HG03280 (cell line): Measurements from ENCODE around the gene FOXP3.
A peak's percentile ranks its signal among the peaks of the same experiment; 100 is the strongest.

Experiments used
- ATAC-seq: cut with Tn5 transposase; IDR thresholded peaks from one replicate; pipeline ENCODE4 v1.9.1; 2021; ENCODE audit warnings: mild to moderate bottlenecking, moderate library complexity; ENCODE audit not compliant: unreplicated experiment

FOXP3 gene

DNA sequence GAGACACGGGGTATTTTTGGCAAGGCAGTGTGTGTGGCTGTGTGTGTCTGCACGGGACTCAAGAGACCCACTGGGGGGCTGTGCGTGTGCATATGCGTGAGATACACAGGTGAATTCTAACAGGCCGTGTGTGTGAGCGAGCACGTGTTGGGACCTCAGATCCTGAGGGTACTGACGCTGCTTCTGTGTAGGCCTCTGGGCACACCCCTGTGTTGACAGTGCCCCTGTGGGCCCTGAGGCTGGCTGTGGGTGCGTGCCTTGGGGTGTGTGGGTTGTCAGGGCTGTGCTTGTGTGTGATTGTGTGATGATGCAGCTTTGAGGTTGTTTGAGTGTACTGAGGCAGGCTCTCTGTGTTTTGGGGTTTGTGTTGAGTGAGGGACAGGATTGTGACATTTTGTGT, 13.9 kb downstream of the FOXP3 start:
- no peak for ATAC-seq

DNA sequence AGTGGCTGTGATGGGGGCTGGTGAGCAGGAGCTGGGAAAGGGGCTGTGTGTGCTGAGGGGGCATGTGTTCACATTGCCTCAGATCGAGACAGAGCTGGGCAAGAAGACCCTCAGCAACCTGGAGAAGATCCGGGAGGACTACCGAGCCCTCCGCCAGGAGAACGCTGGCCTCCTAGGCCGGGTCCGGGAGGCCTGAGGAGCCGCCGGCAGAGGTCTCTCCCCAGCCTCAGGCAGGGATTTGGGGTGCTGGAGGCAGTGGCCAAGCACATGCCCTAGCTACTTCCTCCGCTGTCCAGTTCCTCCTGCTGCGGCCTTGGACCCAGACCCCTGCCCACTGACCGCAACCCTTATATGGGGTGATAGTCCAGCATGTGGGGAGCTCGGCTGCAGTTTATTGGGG, 14.4 kb downstream of the FOXP3 start:
- ATAC-seq, result no peak

DNA sequence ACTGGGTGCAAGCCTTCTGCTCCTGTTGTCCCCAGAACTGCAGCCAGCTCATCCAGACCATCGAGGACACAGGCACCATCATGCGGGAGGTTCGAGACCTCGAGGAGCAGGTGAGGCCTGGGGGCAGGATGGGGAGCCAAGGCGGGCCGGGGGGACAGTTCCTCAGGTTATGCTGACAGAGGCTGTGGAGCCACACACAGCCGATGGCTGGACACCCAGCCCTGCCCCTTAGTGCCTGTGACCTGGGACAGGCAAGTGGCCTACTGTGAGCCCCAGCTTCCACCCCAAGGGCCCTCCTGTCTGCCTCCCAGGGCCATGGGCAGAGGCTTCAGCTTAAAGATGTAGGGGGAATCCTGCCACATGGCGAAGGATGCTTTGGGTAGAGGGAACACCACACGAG, 14.9 kb downstream of the FOXP3 start:
- ATAC-seq, result no peak

DNA sequence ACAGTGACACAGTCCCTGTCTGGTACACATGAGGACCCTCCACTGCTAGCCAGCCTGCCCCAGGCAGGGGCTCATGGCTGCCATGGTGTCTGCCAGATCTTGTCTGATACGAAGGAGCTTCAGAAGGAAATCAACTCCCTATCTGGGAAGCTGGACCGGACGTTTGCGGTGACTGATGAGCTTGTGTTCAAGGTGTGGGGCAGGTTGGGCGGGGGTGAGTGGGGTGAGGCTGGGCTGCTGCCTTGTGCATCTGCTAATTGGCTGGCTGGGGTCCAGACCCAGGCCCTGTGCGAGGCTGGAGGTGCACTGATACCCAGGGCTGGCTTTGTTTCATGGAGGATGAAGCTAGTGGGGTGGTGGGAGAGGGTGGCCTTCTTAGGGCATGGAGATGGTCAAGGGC, 15.4 kb downstream of the FOXP3 start:
- ATAC-seq, result no peak

DNA sequence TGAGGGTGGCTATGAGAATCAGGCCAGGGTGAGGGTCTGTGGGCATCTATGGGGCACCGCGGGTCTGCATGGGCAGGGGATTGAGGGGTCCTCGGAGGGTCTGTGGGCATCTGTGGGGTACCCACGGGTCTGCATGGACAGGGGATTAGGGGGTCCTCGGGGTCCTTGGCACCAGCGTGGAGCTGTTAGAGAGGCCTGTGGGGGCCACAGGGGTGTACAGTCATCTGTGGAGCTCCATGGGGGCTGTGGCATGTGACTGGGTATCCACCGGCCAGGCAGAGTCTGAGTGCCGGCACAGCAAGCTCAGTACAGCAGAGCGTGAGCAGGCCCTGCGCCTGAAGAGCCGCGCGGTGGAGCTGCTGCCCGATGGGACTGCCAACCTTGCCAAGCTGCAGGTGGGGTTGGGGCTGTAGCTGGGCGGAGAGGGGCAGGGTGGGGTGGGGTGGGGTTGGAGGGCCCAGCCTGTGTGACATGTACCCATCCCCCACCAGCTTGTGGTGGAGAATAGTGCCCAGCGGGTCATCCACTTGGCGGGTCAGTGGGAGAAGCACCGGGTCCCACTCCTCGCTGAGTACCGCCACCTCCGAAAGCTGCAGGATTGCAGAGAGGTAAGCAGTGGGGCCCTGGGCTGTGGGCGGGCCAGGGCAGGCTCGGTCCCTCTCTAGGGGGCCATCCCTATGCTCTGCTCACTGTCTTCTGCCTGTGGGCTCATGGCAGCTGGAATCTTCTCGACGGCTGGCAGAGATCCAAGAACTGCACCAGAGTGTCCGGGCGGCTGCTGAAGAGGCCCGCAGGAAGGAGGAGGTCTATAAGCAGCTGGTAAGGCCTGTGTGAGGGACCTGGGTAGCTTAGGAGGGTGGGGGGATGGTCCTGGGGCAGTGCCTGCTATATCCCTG, 16.3 kb downstream of the FOXP3 start:
- no peak for ATAC-seq

DNA sequence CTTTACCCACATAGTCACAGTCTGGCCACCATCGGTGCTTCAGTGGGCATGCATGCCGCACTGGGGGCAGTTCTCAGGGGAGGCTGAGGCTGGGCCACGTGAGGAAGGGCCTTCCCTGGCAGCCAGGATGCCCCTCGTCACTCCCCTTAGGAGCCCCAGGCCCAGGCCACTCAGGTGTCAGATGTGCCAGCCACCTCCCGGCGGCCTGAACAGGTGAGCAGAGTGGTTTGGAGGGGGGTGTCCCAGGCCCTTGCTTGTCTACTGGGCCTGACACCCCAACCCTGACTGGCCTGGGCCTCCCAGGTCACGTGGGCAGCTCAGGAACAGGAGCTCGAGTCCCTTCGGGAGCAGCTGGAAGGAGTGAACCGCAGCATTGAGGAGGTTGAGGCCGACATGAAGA, 17.2 kb downstream of the FOXP3 start:
- ATAC-seq, result no peak

DNA sequence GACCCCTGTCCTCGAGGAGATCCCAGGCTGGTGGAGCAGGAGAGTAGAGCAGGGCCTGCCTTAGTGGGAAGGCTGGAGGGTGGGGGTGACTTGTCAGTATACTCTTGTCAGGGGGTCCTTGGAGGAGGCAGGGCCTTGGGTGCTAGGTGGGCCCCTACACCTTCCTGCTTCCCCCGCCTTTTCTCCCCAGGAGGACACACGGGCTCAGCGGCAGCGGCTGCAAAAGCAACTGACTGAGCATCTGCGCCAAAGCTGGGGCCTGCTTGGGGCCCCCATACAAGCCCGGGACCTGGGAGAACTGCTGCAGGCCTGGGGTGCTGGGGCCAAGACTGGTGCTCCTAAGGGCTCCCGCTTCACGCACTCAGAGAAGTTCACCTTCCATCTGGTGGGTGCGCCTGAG, 18.0 kb downstream of the FOXP3 start:
- ATAC-seq, result no peak

DNA sequence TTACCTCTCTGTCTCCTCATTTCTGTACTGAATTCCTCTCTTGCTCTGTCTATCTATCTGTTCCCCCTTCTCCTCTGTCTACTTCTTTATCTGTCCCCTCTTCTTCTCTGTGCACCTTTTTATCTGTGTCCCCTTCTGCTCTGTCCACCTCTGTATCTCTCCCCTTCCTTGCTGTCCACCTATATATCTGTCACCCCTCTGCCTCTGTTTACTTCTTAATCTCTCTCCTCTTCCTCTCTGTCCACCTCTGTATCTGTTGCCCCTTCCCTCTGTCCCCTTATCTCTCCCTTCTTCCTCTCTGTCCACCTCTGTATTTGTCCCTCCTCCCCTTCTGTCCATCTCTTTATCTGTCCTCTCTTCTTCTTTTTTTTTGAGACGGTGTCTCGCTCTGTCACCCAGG, 20.3 kb downstream of the FOXP3 start:
- no peak for ATAC-seq

DNA sequence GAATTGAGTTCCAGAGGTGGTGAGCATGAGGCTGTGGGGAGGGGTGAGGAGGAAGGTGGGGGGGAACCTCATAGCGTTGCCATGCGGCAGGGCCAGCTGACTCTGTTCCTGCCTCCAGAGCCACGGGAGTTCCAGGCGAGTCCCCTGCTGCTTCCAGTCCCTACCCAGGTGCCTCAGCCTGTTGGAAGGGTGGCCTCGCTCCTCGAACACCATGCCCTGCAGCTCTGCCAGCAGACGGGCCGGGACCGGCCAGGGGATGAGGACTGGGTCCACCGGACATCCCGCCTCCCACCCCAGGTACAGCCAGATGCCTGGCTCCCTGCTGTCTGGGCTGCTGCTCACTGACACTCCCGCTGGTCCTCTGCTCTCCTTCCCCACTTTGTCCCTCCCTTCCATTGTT, 21.3 kb downstream of the FOXP3 start:
- no peak for ATAC-seq

DNA sequence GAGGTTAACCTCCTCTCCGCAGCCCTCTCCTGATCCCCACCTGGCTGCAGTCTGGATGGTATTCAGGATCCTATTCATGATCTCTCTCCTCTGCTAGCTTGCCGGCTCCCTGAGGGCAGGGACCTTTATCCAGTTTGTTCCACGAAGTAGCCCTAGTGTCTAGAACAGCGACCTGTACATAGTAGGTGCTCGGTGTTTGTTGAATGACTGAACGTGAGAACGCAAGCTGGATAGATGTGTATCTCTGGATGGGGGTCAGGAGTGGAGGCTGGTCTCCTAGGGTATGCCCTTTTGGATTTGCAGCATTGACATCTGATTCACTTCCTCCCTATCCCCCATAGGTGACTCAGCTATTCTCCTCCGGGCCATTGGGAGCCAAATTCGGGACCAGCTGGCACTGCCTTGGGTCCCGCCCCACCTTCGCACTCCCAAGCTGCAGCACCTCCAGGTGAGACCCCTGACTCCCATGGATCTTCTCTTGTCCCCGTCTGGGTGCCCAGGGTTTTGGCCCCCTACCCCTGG, 21.9 kb downstream of the FOXP3 start:
- no peak for ATAC-seq

DNA sequence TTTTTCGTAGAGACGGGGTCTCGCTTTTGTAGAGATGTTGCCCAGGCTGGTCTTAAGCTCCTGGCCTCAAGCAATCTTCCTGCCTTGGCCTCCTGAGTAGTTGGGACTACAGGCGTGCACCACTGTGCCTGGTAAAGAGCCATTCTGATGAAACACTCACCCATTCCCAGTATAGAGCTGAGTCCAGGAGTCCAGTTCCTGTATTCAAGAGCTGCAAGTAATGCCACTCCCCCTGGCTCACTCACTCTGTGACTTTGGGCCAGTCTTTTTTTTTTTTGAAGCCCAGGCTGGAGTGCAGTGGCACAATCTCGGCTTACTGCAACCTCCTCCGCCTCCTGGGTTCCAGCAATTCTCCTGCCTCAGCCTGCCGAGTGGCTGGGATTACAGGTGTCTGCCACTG, 25.8 kb downstream of the FOXP3 start:
- ATAC-seq, result no peak

DNA sequence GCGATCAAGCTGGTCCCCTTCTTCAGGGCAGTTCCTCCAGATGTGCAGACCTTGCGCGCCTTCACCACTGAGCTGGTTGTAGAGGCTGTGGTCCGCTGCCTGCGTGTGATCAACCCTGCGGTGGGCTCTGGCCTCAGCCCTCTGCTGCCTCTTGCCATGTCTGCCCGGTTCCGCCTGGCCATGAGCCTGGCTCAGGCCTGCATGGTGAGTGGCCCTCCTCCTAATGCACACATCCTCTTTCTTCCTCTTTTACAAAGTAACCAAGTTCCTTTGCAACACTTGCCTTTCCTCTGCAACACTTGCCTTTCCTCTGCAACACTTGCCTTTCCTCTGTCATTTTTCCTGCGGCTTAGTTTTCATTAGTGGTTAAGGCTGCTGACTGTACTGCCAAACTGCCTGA, 27.4 kb downstream of the FOXP3 start:
- ATAC-seq, result no peak

DNA sequence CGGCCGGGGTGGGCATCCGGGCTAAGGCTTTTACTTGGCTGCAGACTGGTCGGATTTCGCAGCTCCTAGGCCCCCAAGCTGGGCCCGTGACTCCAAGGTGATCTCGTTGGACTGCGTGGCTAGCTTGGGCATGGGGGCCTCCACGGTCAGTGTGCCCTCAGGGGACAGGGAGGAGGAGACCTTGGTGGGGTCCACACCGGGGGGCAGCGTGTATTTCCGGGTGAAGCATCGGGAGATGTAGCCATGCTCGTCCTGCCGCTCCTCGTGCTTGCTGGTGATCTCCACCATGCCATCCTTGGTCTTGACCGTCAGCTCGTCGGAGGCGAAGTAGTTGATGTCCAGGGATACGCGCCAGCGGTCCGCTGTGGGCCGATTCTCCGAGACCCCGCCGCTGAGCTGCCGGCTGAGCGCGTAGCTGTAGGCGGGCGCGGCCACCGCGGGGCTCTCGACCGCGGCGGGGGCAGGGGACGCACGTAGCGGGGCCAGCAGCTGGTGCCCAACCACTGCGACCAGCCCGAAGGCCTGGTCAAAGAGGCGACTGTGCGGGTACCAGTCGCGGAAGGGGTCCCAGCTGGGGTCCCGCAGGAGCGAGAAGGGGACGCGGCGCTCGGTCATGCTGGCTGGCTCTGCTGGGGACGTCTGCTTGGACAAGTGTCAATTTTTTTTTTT, 30.5 kb downstream of the FOXP3 start:
- ATAC-seq, result no peak

DNA sequence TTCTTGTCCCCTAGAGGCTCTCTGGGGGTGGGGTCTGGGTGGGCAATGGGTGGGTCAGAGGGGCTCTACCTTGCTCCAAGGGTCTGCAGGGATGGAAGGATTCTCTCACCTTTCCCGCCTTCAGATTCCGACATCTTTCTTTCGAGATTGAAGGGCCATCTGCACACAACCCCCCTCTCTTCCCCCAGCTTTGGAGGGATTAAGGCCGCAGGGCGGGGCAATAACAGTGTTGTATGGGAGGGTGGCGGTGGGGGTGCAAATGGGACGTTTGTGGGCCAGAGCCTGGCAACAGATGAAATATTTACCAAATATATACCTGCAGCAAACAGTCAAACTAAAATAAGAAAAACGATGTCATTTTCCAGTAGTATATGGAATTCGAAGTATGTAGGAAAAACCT, 31.3 kb downstream of the FOXP3 start, which contains the start of gene CACNA1F:
TSS of gene CACNA1F (minus strand) at position 165 of the 400 bp plus-strand sequence. CDS start at position 134, 31 bp downstream.
- ATAC-seq, result no peak

DNA sequence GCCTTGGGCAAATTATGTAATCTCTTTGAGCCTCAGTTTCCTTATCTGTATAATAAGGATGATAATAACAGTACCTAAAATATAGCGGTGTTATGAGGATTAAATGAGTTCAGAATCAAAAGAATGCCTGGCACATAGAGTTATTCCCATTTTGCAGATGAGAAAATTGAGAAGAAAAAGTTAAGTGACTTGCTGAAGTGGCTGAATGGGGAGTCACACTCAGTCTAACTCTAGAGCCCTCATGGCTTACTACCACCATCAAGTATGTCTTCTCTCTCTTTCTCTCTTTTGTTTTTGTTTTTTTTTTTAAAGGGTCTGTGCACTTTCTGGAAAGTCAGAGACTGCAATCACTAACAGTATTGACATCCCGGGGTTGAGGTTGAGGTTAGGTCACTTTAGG, 32.0 kb downstream of the FOXP3 start:
- no peak for ATAC-seq

DNA sequence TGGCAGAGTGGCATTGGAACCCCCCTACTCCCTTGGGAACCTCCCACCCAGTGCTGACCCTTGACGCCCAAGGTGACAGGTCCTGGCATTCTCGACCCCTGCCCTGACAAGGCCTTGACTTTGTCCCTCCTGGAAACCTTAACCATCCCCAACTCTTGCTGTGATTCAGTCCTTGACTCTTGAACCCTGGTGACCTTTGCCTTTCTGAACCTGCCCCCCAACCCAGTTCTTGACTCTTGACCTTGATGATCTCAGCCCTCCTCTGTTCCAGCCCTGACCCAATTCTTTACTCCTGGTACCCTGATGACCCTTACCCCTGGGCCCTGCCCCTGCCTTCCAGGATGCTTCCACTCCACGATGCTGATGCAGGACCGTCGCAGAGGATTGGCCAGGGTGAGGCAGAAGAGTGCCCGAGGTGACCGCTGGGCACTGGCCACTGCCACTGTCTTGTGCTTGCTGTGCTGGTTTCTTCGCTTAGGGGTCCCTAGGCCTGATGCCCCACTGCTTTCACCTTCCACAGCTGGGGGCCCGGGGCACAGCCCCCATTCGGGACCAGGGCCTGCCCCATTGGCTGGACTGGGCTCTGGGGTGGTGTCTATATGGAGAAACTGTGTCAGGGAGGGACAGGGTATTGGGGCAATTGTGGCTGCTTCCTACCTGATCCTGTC, 33.0 kb downstream of the FOXP3 start:
- ATAC-seq, result no peak

DNA sequence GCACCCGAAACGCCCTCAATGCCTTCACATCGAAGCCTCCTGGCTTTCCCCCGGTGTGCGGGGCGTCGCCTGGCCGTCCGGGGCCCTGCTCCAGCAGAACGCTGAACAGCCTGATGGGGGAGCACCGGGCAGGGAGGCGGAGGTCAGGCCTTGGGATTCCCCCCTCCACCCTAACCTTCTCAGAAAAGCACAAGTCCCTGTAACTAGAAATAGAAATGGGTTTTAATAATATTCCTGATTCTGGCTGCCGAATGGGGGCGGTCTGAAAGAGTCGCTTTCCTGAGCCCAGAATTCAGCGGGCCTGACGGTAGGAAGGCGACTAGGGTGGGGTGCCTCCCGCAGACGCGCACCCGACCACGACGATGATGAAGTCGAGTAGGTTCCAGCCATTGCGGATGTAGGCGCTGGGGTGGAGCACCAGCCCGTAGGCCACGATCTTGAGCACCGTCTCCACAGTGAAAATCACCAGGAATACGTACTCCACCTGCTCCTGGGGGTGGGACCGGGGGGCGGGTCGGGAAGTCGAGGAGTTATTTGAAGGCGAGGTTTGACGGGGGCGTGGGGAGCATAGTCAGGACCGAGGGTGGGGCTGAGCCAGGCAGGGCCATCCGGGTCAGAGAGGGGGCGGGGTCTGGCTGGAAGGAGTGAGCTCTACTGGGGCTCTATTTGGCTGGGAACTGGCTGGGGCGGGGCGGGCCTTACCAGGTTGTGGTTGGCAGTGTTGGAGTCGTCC, 33.8 kb downstream of the FOXP3 start:
- peak; percentile 56 for ATAC-seq

DNA sequence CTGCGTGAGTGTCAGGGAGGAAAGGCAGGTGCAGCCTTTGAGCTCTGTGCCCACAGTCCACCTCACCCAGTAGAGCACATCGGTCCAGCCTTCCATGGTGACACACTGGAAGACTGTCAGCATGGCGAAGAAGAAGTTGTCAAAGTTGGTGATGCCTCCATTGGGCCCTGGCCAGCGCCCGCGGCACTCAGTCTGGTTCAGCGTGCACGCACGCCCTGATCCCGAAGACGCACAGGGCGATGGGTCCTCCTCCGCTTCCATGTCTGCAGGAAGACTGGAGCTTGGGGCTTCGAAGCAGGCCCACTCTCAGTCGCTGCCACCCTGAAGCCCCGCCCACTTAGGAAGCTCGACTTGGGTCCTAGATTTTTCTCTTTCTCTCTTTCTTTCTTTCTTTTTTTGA, 36.3 kb downstream of the FOXP3 start:
- ATAC-seq, result no peak

DNA sequence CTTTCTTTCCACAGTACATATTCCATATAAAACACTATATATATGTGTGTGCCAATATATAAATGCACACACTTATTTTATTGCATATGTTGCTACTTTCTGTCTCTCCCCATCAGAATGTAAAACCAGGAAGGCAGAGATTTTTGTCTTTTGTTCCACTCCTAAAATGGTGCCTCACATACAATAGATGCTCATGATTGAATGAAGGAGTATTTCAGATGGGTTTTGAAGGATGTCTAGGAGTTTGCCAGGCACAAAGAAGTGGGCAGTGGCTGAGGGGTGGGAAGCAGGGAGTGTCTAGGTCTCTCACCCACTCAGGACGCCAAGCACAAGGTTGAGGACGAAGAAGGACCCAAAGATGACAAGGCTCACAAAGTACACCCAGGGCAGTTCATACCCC, 36.8 kb downstream of the FOXP3 start:
- no peak for ATAC-seq

DNA sequence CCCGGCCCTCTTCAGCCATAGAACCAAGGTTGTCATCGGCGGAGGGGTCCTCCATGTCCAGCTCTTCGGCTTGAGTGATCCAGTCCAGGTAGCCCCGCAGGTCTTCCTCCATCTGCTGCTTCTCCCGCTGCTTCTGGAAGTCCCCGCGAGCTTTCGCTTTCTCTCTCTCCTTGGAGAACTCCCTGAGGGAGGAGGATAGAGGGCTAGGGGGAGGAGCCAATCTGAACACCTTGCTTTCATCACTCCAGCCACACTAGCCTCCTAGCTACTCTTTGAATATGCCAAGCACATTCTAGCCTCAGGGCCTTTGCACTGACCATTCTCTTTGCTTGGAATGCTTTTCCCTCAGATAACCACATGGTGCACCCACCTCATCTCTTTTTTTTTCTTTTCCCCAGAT, 37.6 kb downstream of the FOXP3 start:
- no peak for ATAC-seq

DNA sequence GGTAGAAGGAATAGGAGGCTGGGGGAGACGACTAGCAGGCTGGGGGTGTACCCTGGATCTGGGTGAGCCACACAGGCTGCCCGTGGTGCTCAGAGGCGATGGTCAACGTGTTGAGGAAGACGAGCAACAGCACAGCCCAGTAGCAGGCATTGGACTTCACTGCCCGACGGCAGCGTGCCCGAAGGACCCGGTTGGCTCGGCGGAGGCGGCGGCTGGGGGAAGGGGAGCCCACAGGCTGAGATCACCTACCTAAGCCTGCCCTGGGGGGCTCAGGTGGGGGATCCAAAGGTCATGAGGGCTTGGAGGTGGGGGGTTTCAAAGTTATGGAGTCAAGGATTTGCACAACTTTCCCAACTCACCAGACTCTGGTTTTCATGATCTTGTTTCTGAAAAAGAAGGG, 38.7 kb downstream of the FOXP3 start:
- ATAC-seq, result no peak
